A673 (cell line): ENCODE results near the gene NPPC.

Experiments used
- EZH2 ChIP-seq: fragments of 200-600 bp; sonication (generic); IDR thresholded peaks from 2 replicates; pipeline ENCODE4 v1.6.1; 2017; ENCODE audit warnings: borderline replicate concordance, low read depth, mild to moderate bottlenecking, mixed read lengths, antibody characterized with exemption, low read length; ENCODE audit not compliant: poor library complexity, severe bottlenecking
- TF ChIP-seq, protein P1 (sequence below): fragments of 300-800, 200-600 bp; sonication (generic); conservative IDR thresholded peaks from 2 replicates; pipeline ENCODE4 v1.5.1; 2017; ENCODE audit warnings: low read depth, mild to moderate bottlenecking, antibody characterized with exemption, low read length, moderate library complexity, mixed read lengths

DNA sequence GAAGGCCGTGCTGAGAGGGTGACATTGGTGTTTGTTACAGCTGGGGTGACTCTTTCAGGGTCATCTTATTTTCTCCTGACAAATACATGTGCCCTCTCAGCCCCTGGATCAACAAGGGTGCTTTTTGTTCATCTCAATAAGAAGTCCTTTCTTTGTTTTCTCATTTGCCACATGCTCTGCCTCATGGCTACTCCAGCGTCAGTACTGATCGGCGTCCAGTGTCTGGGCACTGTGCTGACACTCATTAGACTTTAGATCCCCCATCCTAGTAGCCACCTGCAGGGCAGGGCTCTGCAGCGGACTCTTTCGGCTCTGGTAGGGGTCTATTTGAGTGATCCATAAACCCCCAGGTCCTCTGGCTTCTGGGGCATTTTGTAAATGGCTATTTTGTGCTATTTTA lies 38.4 kb downstream of the NPPC start:
- TF ChIP-seq, protein P1, sequence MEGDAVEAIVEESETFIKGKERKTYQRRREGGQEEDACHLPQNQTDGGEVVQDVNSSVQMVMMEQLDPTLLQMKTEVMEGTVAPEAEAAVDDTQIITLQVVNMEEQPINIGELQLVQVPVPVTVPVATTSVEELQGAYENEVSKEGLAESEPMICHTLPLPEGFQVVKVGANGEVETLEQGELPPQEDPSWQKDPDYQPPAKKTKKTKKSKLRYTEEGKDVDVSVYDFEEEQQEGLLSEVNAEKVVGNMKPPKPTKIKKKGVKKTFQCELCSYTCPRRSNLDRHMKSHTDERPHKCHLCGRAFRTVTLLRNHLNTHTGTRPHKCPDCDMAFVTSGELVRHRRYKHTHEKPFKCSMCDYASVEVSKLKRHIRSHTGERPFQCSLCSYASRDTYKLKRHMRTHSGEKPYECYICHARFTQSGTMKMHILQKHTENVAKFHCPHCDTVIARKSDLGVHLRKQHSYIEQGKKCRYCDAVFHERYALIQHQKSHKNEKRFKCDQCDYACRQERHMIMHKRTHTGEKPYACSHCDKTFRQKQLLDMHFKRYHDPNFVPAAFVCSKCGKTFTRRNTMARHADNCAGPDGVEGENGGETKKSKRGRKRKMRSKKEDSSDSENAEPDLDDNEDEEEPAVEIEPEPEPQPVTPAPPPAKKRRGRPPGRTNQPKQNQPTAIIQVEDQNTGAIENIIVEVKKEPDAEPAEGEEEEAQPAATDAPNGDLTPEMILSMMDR = no peak
- no peak for TF ChIP-seq EZH2
